Measurements from ENCODE around the gene MTSS2.

The MTSS2 gene

DNA sequence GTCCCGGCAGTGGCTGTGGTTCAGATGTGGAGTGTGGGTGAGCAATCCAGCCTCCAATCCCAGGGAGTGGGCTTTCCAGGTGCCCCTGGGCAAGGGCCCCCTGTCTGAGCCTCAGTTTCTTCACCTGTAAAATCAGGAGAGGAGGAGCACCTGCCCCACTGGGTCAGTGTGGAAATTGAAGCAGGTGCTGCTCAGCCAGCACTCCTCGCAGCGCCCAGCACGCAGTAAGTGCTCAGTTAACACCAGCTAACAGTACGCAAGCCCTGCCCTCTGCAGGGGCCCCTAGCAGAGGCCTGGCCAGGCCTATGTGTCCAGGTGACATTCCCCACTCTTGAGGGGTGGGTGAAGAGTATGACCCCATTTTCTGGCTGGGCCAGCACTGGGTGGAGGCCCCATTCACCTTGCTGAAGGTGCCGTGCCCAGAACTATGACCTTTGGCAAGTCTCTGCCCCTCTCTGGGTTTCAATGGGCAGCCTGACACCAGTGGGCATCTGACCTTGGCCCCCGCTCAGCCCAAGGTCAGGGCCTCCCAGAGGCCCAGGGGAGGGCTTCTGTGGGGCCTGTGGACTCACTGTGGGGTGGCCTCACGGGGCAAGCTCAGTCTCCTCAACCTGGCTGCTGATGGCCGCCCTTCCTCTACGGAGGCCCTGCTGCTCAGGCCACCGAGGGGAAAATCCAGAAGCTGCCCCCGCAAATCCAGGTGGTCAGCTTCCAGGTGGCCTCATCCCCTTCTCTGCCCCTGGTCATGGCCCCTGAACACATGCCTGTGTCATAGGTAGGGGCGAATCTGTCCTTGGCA lies 2.5 kb downstream of the MTSS2 start:
- ChIA-PET CTCF (no interaction called here), POLR2A (no interaction called here)
- no peak for TF ChIP-seq FOXK2 (IDR thresholded peaks at IDR 0.05)
- TF ChIP-seq FOXA1 (IDR thresholded peaks at IDR 0.05): no peak
- TF ChIP-seq CTBP1 (IDR thresholded peaks at IDR 0.05; ENCODE audit: borderline replicate concordance): no peak
- no peak for TF ChIP-seq HDGF (IDR thresholded peaks at IDR 0.05; ENCODE audit: borderline replicate concordance)
- no peak for TF ChIP-seq ZNF384 (IDR thresholded peaks at IDR 0.05)
- TF ChIP-seq FOXM1 (IDR thresholded peaks at IDR 0.05; ENCODE audit: borderline replicate concordance): no peak
- TF ChIP-seq ARNT (IDR thresholded peaks at IDR 0.05): no peak
- TF ChIP-seq LEF1 (IDR thresholded peaks at IDR 0.05; ENCODE audit: borderline replicate concordance): no peak
- no peak for TF ChIP-seq NFRKB (IDR thresholded peaks at IDR 0.05)
- TF ChIP-seq TARDBP (IDR thresholded peaks at IDR 0.05): no peak
- TF ChIP-seq, protein P1, sequence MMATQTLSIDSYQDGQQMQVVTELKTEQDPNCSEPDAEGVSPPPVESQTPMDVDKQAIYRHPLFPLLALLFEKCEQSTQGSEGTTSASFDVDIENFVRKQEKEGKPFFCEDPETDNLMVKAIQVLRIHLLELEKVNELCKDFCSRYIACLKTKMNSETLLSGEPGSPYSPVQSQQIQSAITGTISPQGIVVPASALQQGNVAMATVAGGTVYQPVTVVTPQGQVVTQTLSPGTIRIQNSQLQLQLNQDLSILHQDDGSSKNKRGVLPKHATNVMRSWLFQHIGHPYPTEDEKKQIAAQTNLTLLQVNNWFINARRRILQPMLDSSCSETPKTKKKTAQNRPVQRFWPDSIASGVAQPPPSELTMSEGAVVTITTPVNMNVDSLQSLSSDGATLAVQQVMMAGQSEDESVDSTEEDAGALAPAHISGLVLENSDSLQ (IDR thresholded peaks at IDR 0.05): no peak
- no peak for TF ChIP-seq SP1 (IDR thresholded peaks at IDR 0.05)
- no peak for TF ChIP-seq ELF4 (IDR thresholded peaks at IDR 0.05)
- no peak for TF ChIP-seq SUZ12 (IDR thresholded peaks at IDR 0.05)
- TF ChIP-seq BHLHE40 (IDR thresholded peaks at IDR 0.05; ENCODE audit: borderline replicate concordance): no peak
- no peak for TF ChIP-seq L3MBTL2 (conservative IDR thresholded peaks at IDR 0.05)
- no peak for DNase-seq (ENCODE audit: extremely low spot score)

DNA sequence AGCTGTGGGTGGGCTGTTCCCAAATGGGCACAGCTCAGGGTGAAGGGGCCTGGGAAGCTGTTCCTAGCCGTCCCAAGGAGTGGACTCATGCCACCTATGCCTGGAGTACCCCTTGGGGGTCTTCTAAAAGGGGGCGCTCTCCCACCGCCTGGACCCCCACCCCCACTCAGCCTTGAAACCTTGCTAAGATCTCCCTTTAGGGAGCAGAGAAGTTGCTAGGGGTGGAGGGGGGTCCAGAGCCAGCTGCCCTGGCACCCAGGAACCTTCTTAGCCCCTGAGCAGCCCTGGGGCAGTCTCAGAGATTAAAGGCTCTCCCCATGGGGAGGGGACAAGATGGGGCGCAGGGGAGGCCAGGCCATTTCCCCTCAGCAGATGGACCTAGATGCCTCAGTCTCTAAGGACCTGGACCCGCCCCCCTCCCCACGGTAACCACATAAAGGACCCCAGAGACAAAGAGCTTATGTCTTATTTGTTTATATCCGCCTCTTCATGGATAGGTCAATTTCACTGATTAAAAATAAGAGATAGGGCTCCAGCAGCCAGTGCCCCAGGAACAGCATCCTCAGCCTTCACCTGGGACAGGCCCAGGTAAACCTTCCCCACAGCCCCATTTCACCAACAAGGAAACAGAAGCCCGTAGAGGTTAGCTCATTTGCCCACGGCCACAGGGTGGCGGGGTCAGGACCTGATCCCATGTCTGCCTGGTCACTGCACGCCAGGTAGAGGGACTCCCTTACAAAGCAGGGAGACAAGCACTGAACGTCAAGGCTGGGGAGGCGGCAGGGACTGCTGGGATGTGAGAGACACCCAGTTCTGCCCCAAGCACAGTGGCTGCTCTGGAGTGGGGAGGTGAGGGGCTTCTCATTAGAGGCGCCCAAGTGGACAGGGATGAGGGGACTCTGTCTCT lies 3.4 kb downstream of the MTSS2 start:
- ChIA-PET CTCF (no interaction called here), POLR2A (no interaction called here)
- no peak for DNase-seq (ENCODE audit: extremely low spot score)
- TF ChIP-seq, protein P1 (IDR thresholded peaks at IDR 0.05): no peak
- no peak for TF ChIP-seq FOXK2 (IDR thresholded peaks at IDR 0.05)
- TF ChIP-seq ELF4 (IDR thresholded peaks at IDR 0.05): no peak
- TF ChIP-seq SP1 (IDR thresholded peaks at IDR 0.05): no peak
- TF ChIP-seq SUZ12 (IDR thresholded peaks at IDR 0.05): no peak
- TF ChIP-seq L3MBTL2 (conservative IDR thresholded peaks at IDR 0.05): no peak
- no peak for TF ChIP-seq ZNF384 (IDR thresholded peaks at IDR 0.05)
- TF ChIP-seq CTBP1 (IDR thresholded peaks at IDR 0.05; ENCODE audit: borderline replicate concordance): no peak
- TF ChIP-seq NFRKB (IDR thresholded peaks at IDR 0.05): no peak
- no peak for TF ChIP-seq TARDBP (IDR thresholded peaks at IDR 0.05)
- no peak for TF ChIP-seq BHLHE40 (IDR thresholded peaks at IDR 0.05; ENCODE audit: borderline replicate concordance)
- TF ChIP-seq FOXM1 (IDR thresholded peaks at IDR 0.05; ENCODE audit: borderline replicate concordance): no peak
- TF ChIP-seq FOXA1 (IDR thresholded peaks at IDR 0.05): no peak
- no peak for TF ChIP-seq HDGF (IDR thresholded peaks at IDR 0.05; ENCODE audit: borderline replicate concordance)
- TF ChIP-seq LEF1 (IDR thresholded peaks at IDR 0.05; ENCODE audit: borderline replicate concordance): no peak
- TF ChIP-seq ARNT (IDR thresholded peaks at IDR 0.05): no peak

DNA sequence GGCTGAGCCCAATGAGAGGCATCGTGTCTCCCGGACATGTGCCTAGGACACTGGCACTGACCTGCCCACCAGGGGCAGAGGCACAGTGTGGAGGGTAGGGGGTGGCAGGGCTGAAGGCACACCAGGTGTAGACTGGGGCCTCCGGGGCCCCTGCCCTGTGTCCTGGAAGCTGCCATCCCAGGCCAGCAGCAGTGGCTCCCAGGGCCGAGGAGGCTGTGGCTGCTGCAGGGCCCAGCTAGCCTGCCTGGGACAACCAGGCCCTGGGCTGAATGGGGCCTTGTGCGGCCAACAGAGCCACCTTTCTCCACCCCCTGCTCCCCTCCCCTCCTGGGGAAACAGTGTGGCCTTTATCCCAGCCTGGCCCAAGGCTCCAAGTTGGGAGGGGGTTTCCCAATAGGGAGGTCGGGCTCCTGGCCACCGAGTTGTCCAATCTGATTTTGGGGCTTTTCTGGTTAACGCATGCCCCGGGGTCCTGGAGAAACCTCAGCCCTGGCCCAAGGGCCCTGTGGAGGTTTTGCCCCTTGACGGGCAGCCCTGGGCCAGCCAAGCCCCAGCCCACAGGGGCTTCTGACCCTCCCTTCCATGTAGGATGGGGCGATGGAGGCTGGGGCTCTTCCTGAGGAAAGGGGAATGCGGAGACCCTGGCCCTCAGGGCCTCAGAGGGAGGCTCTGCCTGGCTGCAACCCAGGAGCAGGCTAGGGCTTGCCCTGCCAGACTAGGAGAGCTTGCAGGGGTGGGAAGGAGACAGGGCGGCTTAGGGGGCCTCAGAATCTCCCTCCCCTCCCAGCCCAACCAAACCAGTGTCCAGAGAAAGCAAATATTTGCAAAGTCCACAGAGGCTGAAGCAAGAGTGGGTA lies 4.2 kb downstream of the MTSS2 start:
- TF ChIP-seq TARDBP (IDR thresholded peaks at IDR 0.05) (no peak), LEF1 (IDR thresholded peaks at IDR 0.05; ENCODE audit: borderline replicate concordance) (no peak), BHLHE40 (IDR thresholded peaks at IDR 0.05; ENCODE audit: borderline replicate concordance) (no peak), ZNF384 (IDR thresholded peaks at IDR 0.05) (no peak), FOXK2 (IDR thresholded peaks at IDR 0.05) (no peak), NFRKB (IDR thresholded peaks at IDR 0.05) (no peak), FOXA1 (IDR thresholded peaks at IDR 0.05) (no peak), HDGF (IDR thresholded peaks at IDR 0.05; ENCODE audit: borderline replicate concordance) (no peak), SUZ12 (IDR thresholded peaks at IDR 0.05) (no peak), SP1 (IDR thresholded peaks at IDR 0.05) (no peak), ELF4 (IDR thresholded peaks at IDR 0.05) (no peak), ARNT (IDR thresholded peaks at IDR 0.05) (no peak), CTBP1 (IDR thresholded peaks at IDR 0.05; ENCODE audit: borderline replicate concordance) (no peak), FOXM1 (IDR thresholded peaks at IDR 0.05; ENCODE audit: borderline replicate concordance) (no peak), L3MBTL2 (conservative IDR thresholded peaks at IDR 0.05) (no peak)
- TF ChIP-seq, protein P1 (IDR thresholded peaks at IDR 0.05): no peak
- ChIA-PET CTCF (no interaction called here), POLR2A (no interaction called here)
- no peak for DNase-seq (ENCODE audit: extremely low spot score)

DNA sequence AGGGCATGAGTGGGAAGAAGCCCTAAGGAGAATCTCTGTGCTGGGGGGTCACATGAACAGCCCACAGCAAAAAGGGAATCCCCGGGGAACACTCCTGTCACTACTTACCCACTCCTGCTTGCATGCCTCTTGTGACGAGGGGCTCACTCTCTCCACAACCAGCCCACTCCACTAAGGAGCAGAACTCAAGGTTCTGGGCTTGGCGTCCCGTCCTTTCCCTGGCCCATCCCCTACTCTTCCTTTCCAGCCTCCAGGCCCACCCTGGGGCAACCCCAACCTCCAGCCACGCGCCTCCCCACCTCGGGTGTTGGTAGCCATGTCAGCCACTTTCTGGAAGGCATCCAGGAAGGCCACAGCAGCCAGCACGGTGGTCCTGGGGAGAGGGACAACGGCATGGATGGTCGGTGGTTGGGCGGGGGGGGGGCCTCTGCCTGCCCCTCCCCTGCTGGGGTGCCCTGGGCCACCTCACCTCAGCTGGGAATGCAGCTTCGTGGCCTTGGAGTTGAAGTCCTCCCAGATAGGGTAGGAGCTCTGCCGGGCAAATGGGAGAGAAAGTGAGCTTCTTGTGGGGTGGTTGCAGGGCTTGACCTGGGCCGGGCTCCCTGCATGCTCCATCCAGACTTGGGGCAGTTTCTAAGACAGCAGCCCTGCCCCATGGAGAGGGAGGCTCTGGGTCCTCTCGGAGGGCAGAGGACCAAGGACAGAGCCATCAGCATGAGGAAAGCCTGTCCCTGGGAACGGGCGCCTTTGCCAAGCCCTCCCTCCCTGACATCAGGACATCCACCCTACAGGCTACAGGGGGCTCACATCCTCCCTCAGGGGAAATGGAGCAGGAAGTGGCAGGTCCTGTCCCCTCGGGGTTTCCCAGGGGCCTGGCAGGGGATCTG lies 5.1 kb downstream of the MTSS2 start:
- no peak for DNase-seq (ENCODE audit: extremely low spot score)
- ChIA-PET POLR2A (no interaction called here), CTCF (interaction anchor here (1.3 kb wide), 1 partner anchor 91 kb away, joined by 3 read pairs; no protein-coding TSS in a partner anchor)
- no peak for TF ChIP-seq FOXK2 (IDR thresholded peaks at IDR 0.05)
- TF ChIP-seq SP1 (IDR thresholded peaks at IDR 0.05): no peak
- TF ChIP-seq BHLHE40 (IDR thresholded peaks at IDR 0.05; ENCODE audit: borderline replicate concordance): no peak
- TF ChIP-seq NFRKB (IDR thresholded peaks at IDR 0.05): no peak
- no peak for TF ChIP-seq ZNF384 (IDR thresholded peaks at IDR 0.05)
- TF ChIP-seq, protein P1 (IDR thresholded peaks at IDR 0.05): no peak
- no peak for TF ChIP-seq HDGF (IDR thresholded peaks at IDR 0.05; ENCODE audit: borderline replicate concordance)
- TF ChIP-seq L3MBTL2 (conservative IDR thresholded peaks at IDR 0.05): no peak
- no peak for TF ChIP-seq FOXM1 (IDR thresholded peaks at IDR 0.05; ENCODE audit: borderline replicate concordance)
- TF ChIP-seq TARDBP (IDR thresholded peaks at IDR 0.05): no peak
- TF ChIP-seq LEF1 (IDR thresholded peaks at IDR 0.05; ENCODE audit: borderline replicate concordance): no peak
- no peak for TF ChIP-seq CTBP1 (IDR thresholded peaks at IDR 0.05; ENCODE audit: borderline replicate concordance)
- no peak for TF ChIP-seq ARNT (IDR thresholded peaks at IDR 0.05)
- TF ChIP-seq SUZ12 (IDR thresholded peaks at IDR 0.05): no peak
- TF ChIP-seq ELF4 (IDR thresholded peaks at IDR 0.05): no peak
- no peak for TF ChIP-seq FOXA1 (IDR thresholded peaks at IDR 0.05)

Measured in HEK293T (cell line).